CD1c-positive myeloid dendritic cell (primary cell): Measurements from ENCODE around the gene USP17L26.
"Not testable (repeated sequence)": the region's sequence is repeated elsewhere in the genome, so short reads cannot be mapped to it uniquely, and the experiment has no call there.

Experiments used
- DNase-seq: peaks from one replicate; pipeline ENCODE4 v3.0.0-alpha.2; 2016; ENCODE audit errors: extremely low spot score

The USP17L26 gene, protein sequence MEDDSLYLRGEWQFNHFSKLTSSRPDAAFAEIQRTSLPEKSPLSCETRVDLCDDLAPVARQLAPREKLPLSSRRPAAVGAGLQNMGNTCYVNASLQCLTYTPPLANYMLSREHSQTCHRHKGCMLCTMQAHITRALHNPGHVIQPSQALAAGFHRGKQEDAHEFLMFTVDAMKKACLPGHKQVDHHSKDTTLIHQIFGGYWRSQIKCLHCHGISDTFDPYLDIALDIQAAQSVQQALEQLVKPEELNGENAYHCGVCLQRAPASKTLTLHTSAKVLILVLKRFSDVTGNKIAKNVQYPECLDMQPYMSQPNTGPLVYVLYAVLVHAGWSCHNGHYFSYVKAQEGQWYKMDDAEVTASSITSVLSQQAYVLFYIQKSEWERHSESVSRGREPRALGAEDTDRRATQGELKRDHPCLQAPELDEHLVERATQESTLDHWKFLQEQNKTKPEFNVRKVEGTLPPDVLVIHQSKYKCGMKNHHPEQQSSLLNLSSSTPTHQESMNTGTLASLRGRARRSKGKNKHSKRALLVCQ

DNA sequence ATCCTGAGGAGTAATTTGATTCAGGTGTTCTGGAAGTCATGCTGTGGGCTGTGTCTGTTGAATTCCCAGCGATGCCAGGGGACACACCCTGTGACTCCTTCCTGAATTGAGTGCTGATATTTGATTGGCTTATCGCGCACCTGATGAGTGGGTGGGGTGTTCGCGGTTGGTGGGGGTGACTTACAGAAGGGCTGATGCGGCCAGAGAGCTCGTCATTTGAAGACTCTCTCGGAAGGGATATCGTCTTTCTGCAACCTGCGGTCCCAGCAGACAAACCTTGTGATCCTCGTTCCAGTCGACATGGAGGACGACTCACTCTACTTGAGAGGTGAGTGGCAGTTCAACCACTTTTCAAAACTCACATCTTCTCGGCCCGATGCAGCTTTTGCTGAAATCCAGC, at the start of gene USP17L26:
TSS of gene USP17L26 (plus strand) at position 301 of the 400 bp plus-strand sequence. CDS start at position 301, 0 bp downstream.
- DNase-seq = not testable (repeated sequence)

DNA sequence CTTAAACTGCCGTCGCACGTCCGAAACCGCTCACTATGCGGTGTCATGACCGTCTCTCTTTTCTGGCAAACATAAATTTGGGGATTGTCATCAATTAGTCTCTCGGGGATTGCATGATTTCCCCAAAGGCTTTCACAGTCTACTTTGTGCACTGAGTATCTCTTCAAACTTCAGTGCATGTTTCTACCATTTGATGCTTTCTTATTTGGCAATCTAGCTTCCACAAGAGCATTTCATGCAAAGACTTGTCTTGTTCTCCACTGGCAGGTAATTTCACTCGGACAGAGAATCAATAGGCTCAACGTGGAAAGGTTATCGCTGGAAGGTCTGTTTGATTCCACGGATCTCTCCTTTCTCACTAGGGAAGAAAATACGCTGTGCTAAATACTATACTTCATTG, 10.3 kb upstream of the USP17L26 start:
- DNase-seq = not testable (repeated sequence)

DNA sequence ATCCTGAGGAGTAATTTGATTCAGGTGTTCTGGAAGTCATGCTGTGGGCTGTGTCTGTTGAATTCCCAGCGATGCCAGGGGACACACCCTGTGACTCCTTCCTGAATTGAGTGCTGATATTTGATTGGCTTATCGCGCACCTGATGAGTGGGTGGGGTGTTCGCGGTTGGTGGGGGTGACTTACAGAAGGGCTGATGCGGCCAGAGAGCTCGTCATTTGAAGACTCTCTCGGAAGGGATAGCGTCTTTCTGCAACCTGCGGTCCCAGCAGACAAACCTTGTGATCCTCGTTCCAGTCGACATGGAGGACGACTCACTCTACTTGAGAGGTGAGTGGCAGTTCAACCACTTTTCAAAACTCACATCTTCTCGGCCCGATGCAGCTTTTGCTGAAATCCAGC, 9.6 kb upstream of the USP17L26 start, which contains the start of gene USP17L24:
TSS of gene USP17L24 (plus strand) at position 301 of the 400 bp plus-strand sequence. CDS start at position 301, 0 bp downstream.
- DNase-seq = not testable (repeated sequence)

DNA sequence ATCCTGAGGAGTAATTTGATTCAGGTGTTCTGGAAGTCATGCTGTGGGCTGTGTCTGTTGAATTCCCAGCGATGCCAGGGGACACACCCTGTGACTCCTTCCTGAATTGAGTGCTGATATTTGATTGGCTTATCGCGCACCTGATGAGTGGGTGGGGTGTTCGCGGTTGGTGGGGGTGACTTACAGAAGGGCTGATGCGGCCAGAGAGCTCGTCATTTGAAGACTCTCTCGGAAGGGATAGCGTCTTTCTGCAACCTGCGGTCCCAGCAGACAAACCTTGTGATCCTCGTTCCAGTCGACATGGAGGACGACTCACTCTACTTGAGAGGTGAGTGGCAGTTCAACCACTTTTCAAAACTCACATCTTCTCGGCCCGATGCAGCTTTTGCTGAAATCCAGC, 4.8 kb upstream of the USP17L26 start, which contains the start of gene USP17L25:
TSS of gene USP17L25 (plus strand) at position 301 of the 400 bp plus-strand sequence. CDS start at position 301, 0 bp downstream.
- not testable (repeated sequence) for DNase-seq

DNA sequence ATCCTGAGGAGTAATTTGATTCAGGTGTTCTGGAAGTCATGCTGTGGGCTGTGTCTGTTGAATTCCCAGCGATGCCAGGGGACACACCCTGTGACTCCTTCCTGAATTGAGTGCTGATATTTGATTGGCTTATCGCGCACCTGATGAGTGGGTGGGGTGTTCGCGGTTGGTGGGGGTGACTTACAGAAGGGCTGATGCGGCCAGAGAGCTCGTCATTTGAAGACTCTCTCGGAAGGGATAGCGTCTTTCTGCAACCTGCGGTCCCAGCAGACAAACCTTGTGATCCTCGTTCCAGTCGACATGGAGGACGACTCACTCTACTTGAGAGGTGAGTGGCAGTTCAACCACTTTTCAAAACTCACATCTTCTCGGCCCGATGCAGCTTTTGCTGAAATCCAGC, 4.6 kb downstream of the USP17L26 start, which contains the start of gene USP17L5:
TSS of gene USP17L5 (plus strand) at position 301 of the 400 bp plus-strand sequence. CDS start at position 301, 0 bp downstream.
- not testable (repeated sequence) for DNase-seq

DNA sequence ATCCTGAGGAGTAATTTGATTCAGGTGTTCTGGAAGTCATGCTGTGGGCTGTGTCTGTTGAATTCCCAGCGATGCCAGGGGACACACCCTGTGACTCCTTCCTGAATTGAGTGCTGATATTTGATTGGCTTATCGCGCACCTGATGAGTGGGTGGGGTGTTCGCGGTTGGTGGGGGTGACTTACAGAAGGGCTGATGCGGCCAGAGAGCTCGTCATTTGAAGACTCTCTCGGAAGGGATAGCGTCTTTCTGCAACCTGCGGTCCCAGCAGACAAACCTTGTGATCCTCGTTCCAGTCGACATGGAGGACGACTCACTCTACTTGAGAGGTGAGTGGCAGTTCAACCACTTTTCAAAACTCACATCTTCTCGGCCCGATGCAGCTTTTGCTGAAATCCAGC, 9.4 kb downstream of the USP17L26 start, which contains the start of gene USP17L27:
TSS of gene USP17L27 (plus strand) at position 301 of the 400 bp plus-strand sequence. CDS start at position 301, 0 bp downstream.
- DNase-seq = not testable (repeated sequence)

DNA sequence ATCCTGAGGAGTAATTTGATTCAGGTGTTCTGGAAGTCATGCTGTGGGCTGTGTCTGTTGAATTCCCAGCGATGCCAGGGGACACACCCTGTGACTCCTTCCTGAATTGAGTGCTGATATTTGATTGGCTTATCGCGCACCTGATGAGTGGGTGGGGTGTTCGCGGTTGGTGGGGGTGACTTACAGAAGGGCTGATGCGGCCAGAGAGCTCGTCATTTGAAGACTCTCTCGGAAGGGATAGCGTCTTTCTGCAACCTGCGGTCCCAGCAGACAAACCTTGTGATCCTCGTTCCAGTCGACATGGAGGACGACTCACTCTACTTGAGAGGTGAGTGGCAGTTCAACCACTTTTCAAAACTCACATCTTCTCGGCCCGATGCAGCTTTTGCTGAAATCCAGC, 14.1 kb downstream of the USP17L26 start, which contains the start of gene USP17L28:
TSS of gene USP17L28 (plus strand) at position 301 of the 400 bp plus-strand sequence. CDS start at position 301, 0 bp downstream.
- not testable (repeated sequence) for DNase-seq

DNA sequence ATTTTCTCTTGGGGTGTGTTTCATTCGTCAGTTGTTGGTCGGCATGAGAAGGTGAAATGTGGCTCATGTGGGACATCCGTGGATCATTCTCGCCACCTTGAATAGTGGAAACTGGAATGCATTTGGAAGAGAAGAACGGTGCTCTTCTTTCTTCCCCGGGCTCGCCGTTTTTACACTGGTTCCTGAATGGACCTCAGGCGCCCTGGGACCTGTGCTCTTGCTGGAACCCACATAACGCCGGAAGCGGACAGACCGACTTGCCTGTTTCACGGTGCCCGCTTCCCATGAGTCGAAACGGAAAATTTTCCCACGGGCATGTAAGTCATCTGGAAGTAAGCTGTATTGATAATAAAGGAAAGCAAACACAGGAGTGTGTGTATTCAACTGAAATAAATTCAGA, 16.4 kb downstream of the USP17L26 start:
- not testable (repeated sequence) for DNase-seq

DNA sequence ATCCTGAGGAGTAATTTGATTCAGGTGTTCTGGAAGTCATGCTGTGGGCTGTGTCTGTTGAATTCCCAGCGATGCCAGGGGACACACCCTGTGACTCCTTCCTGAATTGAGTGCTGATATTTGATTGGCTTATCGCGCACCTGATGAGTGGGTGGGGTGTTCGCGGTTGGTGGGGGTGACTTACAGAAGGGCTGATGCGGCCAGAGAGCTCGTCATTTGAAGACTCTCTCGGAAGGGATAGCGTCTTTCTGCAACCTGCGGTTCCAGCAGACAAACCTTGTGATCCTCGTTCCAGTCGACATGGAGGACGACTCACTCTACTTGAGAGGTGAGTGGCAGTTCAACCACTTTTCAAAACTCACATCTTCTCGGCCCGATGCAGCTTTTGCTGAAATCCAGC, 18.9 kb downstream of the USP17L26 start, which contains the start of gene USP17L29:
TSS of gene USP17L29 (plus strand) at position 301 of the 400 bp plus-strand sequence. CDS start at position 301, 0 bp downstream.
- not testable (repeated sequence) for DNase-seq

DNA sequence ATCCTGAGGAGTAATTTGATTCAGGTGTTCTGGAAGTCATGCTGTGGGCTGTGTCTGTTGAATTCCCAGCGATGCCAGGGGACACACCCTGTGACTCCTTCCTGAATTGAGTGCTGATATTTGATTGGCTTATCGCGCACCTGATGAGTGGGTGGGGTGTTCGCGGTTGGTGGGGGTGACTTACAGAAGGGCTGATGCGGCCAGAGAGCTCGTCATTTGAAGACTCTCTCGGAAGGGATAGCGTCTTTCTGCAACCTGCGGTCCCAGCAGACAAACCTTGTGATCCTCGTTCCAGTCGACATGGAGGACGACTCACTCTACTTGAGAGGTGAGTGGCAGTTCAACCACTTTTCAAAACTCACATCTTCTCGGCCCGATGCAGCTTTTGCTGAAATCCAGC, 28.4 kb downstream of the USP17L26 start, which contains the start of gene USP17L30:
TSS of gene USP17L30 (plus strand) at position 301 of the 400 bp plus-strand sequence. CDS start at position 301, 0 bp downstream.
- not testable (repeated sequence) for DNase-seq

DNA sequence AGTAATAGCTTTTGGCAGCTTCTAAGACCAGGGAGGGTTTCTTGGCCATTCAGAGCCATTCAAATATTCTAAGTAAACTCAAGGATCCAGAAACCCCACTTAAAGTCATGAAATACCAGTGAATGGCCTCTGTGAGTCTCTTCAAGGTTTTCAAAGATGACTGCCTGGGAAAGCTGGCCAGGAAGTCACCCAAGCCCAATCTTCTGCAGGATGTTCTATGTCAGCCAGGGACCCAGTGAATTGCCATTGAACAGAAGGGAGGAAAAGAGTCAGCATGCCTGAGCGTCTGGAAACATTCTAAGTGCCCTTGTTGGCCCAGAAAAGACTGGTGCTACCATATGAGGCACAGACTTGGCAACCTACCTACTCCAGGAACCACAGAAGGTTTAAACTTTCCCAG, 45.4 kb downstream of the USP17L26 start:
- DNase-seq = not testable (repeated sequence)

DNA sequence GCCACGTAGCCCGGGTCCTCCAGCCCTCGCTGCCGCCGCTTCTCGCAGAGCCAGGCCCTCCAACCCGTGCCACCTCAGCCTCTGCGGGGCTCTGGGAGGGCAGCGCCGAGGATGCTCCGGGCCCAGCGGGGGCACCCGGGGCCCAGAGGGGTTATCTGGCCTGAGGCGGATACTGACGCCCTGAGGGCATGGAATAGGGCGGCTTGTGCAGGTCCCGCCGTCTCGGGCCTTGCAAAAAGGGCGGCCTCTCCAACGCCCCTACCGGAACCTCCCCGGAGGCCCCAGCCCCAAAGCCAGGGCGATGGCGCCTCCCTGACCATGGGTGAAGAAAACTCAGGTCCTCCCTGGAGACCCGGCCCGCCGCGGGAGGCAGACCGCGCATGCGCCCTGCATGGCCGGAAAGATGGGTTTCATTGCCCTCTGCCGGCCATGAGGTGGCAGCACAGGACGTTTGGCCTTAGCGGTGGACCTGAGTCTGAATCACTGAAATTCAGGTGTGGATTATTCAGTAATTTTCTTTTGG, 46.6 kb downstream of the USP17L26 start:
- not testable (repeated sequence) for DNase-seq

DNA sequence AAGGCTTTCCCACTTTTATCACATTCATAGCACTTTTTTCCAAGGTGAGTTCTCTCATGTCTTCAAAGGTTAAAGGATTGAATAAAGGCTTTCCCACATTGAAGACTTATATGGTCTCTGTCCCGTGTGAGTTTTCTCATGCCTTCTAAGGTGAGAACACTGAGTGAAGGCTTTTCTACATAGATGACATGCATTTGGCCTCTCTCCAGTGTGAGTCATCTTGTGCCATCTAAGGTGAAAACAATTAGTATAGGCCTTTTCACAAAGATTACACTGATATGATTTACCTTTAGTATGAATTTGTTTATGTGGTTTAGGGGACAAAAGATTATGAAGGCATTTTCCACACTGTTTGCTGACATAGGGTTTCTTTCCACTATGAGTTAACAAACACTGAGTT, 49.7 kb downstream of the USP17L26 start:
- no peak for DNase-seq
